ENCODE results near the gene PDK2.

PDK2 gene

DNA sequence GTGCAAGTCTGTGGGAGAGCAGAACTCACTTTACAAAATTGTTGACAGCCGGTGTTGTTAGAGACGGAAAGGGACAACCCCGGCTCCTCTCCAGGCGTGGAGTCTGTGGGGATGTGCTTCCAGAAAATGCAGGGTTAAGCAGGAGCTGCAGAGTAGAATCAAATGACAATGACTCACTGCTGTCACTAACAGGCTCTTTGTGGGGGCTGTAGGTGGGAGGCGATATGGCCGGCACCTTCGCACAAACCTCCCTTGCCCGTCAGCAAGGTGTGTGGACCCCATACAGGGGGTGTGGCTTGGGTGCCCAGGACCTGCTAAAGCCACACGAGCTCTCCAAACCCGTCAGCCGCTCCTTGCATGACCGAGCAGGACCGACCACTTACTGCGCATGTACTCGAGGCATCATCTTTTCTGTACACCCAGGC, 5.8 kb downstream of the PDK2 start:
- DNase-seq (ENCODE audit: low read depth): no peak

DNA sequence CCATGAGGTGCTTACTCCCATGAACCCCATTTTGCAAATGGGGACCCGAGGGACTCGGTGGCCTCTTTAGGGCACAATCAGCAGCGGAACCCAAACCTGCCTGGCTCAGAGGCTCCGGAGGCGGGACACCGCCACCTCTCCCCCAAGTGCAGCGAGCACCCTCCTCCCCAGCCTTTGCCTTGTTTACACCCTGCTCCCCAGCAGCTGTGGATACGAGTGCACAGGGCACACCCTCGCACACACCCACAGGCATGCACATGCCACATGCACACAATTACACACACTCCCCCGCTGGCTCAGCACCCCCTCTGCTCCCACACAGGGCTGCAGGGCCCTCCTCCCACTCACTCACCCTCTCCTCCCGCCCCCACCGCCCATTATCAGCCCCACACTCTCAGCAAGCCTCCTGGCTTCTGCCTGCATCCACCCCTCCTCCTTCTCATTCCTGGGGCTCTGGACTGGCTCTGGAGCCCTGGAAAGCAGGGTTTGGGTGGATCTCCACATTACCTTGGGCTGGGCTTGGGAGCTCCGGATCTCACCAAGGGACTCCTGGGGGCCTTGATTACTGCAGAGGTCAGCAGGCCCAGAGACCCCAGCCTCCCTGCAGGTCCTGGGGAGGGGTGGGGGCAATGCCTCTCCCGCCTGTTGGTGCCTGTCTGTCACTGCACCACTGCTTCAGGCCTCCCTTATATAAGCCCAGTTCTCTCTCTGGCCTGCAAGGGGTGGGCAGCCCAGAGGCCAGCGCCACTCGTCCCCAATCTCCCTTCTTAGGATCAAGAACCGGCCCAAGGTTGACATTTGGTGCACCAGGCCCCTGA, 6.4 kb downstream of the PDK2 start:
- DNase-seq (ENCODE audit: low read depth): no peak

DNA sequence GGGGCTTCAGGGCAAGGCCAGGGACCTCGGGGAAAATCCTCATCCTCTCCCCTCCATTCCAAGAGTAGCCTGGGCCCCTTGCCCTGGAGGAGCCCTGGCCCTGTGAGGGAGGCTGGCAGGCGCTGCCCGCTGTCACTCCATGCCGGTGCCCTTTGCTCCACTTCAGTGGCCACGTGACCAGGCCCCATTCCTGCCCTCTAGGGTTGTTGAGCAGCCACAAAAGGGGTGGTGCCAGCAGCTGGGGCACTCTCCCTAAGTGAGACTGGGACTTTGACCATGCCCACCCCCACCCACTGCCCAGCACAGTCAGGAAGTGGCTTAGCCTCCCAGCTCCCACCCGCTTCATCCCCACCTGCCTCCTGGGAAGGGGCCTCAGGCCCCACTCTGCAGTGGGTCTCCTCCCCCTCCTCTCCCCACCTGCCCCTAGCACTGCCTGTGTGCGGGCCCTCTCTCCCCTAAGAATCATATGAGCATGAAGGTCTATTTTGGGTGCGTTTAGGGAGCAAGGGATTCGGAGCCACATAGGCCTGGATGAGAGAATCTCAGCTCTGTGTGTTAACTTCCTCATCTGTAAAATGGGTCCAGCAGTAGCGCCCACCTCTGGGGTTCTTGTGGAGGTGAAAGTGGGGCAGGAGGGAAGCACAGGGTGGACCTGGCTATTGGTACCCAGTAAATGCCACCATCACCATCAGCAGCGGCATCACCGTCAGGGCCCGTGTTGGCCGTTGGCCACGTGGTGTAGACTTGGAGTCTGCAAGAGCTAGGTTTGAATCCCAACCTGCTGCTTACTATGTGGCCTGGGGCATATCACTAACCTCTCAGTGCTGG, 7.2 kb downstream of the PDK2 start:
- no peak for DNase-seq (ENCODE audit: low read depth)

DNA sequence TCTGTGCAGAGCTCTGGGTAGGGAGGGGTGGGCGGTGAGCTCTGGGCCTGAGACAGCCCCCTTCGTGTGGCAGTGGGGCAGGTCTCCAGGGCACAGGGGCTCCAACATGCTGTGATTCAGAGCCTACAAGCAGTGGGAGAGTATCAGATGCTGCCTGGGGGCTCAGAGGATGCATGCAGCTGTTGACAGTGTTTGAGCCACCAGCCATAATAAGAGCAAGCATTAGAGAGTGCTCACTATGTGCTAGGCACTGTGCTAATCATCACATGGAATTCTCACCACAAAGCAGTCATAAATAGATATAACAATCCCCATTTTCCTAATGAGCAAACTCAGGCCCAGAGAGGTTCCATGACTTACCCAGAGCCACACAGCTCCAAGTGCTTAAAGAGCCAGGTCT, 8.1 kb downstream of the PDK2 start:
- no peak for DNase-seq (ENCODE audit: low read depth)

DNA sequence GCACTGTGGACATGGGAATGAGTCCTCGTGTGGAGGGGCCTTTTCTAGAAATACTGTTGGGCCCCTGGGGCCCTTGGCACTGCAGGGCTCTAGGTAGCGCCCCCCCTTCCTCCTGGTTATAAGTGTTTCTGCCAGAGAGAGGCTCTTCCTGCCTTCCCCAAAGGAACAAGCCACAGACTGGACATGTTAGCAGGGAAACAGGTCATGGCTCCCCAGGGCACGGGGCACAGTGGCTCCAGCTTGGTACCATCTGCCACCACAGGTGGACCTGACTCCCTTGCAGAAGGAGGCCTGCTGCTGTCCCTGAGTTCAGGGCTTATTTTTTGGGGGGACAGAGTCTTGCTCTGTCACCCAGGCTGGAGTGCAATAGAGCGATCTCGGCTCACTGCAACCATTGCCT, 8.8 kb downstream of the PDK2 start:
- no peak for DNase-seq (ENCODE audit: low read depth)

DNA sequence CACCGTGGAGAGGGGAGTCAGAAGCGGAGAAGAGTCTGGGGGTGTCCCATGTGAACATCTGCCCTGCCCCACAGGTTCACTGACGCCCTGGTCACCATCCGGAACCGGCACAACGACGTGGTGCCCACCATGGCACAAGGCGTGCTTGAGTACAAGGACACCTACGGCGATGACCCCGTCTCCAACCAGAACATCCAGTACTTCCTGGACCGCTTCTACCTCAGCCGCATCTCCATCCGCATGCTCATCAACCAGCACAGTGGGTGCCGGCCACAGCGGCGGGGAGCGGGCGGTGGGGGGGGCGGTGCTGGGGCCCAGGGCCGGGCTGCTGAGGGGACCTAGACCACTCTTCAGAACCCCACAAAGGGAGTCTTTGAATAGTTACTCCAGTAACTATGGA, 10.7 kb downstream of the PDK2 start:
- no peak for DNase-seq (ENCODE audit: low read depth)

DNA sequence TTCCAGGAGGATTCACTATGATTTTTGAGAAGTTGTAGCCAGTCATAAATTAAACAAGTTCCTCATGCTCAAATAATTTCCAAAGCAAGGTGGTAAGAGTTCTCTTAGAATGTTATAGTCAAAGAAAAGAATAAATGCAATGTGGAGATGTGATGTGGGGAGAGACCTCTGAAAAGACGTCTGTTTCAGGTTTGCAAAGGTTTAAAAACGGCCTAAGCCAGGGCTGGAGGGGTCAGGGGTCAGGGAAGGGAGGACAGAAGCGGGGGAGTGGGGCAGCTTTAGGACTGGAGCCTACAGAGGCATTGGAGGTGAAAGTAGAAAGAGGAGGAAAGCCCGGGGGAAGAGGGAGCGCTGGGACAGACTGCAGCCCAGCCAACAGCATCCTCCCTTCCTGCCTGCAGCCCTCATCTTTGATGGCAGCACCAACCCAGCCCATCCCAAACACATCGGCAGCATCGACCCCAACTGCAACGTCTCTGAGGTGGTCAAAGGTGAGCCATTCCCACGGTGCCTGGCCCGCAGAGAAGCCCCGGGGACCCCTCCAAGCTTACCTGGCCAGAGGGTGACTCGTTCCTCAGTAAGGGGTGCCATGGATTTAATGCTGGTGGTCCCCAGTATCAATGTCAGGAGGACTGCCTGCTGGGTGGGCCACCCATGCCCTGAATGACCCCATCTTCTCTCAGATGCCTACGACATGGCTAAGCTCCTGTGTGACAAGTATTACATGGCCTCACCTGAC, 11.4 kb downstream of the PDK2 start:
- no peak for DNase-seq (ENCODE audit: low read depth)

DNA sequence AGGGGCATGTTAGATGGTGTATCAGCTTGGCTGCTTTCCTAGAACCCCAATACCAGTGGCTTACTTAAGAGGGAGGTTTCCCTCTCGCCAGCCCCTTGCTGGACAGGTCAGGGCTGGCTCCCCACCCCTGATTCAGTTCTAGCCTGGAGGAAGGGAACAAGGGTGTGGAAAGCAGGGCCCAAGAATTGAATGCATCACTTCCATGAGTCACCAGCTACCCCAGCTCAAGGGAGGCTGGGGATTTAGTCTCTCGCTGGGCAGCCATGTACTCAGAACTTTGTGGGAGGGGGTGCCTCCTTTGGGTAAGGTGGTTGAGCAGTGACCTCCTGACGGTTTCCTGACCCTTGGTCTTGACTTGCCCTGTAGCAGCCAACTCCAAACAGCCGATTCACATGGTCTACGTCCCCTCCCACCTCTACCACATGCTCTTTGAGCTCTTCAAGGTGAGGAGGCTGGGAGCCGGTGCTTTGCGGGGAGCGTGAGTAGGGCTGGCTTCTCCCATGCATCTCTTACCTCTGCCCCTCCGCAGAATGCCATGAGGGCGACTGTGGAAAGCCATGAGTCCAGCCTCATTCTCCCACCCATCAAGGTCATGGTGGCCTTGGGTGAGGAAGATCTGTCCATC, 12.8 kb downstream of the PDK2 start:
- DNase-seq (ENCODE audit: low read depth): no peak

DNA sequence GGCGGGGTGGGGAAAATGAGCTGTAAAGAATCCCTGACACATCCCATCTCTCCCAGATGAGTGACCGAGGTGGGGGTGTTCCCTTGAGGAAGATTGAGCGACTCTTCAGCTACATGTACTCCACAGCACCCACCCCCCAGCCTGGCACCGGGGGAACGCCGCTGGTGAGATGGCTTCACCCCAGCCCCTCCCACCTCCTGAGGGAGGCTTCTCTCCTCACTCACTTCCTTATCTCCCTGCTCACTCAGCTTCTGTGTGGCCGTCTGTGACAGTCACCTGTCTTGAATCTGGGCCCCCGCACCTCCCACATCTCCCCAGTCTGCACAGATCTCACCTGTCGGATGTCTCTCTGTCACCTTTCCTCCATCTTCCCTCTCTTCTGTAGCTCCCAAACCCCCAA, 13.4 kb downstream of the PDK2 start:
- no peak for DNase-seq (ENCODE audit: low read depth)

DNA sequence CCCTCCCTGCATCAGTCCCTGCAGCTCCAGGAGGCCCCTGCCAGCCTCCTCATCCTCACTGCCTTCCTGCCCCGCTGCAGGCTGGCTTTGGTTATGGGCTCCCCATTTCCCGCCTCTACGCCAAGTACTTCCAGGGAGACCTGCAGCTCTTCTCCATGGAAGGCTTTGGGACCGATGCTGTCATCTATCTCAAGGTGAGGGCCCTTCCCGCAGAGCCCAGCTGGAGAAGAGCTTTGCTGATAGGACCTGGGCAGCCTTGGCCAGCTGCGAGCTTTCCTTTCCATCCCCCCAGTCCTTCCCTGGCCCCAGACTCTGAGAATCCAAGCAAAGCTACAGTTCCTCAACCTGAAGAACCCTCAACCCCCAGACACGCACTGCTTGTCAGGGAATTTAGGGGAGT, 14.1 kb downstream of the PDK2 start:
- DNase-seq (ENCODE audit: low read depth): no peak

DNA sequence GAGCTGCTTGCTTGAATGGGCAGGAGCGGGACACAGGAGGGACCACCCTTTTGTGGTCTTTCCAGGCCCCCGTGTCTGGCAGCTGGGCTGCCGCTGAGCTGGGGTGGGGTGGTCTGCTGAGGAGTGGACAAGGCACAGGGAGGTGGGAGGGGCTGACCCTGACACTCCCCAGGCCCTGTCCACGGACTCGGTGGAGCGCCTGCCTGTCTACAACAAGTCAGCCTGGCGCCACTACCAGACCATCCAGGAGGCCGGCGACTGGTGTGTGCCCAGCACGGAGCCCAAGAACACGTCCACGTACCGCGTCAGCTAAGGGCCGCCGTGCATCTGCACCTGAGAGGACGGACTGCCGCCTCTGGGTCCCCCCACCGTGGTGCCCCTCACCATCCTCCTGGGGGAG, 14.6 kb downstream of the PDK2 start:
- DNase-seq (ENCODE audit: low read depth): no peak

DNA sequence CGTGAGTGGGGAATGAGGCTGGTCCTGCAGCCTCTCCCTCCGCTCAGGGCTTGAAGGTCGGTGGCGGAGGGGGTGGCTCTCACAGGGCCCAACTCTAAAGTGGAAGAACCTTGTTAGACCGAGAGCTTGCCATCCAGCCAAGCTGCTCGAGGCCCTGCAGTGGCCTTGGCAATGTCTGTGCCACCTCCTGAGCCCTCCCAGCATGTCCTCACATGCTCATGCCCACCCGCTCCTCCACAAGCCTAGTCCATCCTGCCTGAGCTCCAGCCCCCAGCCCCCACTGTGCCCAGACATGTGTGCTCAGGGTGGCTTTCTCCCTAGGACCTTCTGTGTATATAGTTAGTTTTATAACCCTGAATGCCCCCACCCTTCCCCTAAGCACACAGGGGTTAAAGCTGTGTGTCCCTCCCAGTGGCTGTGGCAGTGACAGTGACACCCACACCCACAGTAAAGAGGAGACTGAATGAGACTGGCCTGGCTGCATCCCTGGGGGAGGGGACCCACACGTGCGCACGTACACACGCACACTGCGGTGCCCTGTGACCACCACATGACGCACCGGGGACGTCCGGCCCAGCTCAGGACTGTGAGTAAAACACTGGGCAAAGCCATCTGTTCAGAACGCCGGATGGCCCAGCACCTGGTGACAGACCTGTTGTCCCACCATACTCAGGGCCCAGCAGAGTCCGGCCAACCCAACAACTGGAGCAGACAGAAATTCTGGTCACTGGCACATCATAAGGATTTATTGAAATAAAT, 15.6 kb downstream of the PDK2 start:
- no peak for DNase-seq (ENCODE audit: low read depth)

DNA sequence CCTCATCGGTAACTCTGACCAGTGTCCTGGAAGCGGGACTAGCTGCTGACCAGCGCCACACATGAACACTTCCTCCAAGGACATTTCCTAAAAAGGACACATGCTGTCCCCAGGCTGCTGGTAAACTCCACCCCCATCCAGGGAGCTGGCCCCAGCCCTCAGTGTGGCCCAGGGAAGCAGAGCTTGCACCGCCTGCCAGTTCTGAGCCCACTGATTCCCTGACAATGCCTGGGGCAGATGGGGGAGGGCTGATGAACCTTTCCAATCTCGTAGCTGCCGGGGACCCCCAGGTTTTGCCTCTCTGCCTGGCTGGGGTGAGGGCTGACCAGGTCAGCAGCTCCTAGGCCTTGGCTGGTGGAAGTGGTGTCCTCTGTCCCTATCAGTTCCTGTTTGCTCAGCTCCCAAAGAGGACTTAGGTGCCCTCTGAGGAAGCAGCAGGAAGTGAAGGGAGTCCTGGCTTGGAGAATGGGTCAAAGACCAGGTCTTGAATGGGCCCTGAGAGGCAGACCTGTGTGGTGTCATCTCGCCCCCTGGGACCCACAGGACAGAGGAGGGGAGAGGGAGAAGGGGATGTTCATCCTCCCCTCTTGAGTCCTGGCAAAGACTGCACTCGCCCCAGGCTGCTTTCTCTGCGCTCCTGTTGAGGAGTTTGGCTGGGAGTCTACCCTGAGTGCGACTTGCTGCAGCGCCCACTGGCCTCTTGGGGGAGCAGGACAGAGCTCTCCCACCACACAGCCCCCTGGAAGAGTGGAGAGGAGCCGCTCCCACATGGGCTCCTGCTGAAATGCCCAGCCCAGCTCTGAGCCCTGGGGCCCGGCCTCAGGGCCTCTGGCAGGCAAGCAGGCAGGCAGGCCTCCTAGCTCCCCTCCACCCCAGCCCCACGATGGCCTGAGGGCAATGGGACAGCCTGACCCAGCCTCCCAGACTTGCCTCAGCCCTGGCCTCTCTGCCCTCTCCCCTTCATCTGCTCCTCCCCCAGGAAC, 16.8 kb downstream of the PDK2 start:
- no peak for DNase-seq (ENCODE audit: low read depth)

DNA sequence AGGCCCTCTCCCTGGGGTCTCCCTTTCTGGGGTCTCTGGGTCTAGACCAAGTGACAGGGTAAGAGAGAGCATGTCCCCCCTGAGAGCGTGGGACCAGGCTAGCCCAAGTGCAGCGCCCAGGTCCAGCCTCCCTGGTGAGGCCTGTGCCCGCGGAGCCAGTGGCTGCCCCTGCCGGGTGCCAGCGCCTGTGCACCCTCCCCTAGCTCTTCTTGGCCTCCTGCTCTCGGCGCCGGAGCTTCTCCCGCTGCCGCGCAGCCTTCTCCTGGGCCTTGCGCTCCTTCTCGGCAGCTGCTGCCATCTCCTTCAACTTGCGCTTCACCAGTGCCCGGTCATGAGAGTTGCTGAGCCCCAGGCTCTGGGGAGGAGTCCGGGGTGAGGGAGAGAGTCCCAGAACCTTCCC, 17.5 kb downstream of the PDK2 start:
- DNase-seq (ENCODE audit: low read depth): no peak

DNA sequence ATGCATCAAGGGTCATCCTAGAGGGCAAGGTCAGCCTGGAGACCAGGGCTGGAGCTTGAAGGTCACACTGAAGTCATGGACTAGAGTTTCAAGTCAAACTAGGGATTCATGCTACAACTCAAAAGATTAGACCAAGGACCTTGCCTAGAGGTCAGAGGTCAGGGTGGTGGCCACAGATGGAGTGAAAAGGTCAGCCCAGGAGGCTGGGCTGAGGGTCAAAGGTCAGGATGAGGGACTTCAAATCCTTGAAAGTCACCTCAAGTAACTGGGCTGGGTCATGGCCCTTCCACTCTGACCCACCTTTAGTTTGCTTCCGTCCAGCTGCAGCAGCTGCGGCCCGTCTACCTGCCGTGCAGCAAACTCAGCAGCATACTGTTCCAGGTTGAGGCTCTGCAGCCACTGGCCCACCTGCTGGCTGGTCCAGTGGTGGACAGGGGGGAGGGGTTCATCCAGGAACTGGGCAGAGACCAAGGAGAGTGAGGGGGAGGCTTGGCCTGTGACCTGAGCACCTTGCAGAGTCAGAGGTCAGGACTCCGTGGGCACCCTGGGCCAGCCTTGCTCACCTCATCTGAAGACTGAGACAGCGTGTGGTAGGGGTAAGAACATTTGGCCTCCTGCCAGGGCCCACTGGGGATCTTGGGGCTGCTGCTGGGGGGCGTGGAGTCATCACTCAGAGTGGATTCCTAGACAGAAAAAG, 18.6 kb downstream of the PDK2 start:
- no peak for DNase-seq (ENCODE audit: low read depth)

DNA sequence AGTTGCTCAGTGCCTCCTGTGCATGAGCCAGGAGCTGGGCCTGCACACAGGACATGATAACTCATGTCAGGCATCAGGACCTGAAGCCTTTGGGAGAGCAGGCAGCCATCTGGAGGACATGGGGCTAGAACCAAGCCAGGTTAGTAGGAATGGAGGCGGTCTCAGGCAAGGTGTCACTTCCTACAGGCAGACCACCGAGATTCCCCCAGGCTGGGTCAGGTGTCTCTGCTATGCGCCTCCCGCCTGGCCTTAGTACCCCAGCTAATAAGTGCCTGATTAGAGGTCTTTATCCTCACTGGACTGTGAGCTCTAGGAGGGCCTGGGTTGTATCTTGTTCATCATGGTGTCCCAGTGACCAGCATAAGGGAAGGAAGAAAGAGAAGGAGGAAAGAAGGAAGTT, 19.2 kb downstream of the PDK2 start:
- no peak for DNase-seq (ENCODE audit: low read depth)

DNA sequence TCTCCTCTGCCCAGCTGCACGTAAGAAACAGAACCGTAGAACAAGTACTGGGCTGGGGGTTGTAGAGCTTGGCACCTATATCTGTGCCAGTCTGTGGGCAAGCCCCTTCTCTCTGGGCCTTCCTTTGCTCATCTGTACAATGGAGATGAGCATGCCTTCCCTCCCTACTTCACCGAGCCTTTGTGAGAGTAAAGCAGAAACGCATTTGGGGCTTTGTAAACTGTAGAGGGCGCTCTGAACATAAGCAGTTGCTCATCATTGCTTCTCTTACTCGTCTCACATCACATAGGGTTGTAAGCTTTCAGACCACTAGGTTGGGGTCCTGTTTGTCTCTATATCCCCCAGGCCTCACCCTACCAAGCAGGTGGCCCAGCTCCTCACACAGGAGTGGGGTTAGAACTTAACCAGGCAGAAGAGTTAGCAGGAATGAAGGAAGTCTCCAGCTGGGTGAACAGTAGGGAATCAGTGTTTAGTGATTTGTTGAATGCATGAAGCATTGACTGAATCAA, 19.8 kb downstream of the PDK2 start:
- DNase-seq (ENCODE audit: low read depth): no peak

DNA sequence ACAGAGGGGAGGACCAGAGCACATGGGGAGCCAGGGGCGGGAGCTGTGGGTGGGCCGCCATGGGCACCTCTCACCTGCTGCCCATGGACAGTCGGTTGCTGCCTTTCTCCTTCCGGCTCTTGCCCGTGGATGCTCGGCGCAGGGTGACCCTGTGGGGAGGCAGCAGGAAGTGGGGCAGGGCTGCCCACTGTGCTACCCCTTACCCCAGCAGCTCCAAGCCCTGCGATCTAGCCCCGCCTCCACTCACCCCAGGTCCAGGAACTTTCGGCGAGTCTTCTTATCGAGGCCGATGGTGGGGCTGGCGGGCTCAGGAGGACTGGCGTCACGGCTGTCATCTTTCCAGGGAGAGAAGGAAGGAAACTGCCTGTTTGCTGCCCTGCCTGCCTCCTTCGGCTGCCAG, 20.6 kb downstream of the PDK2 start:
- DNase-seq (ENCODE audit: low read depth): no peak
